IMR-90 (cell line): ENCODE results near the gene KAZN. TPM values are rescaled to one million over a fixed set of nuclear protein-coding genes. Genes with fewer than 3 reads are reported as not detected.

Source experiments
- ATAC-seq: fragments of 200-7000 bp; cut with Tn5 transposase; 2 replicates; pipeline ENCODE4 v1.9.1; 2020; ENCODE audit warnings: low read depth, mild to moderate bottlenecking, moderate library complexity
- BruUV-seq: library from RNA; stranded (reverse); fragments of 400-500 nt; replicated peaks from 2 replicates; lab custom pipeline; 2021; lab: Mats Ljungman, UMichigan
- CTCF ChIA-PET: fragments of 300-600 bp; formaldehyde crosslinking; extraction: SDS; loops from one replicate; lab custom pipeline; 2021; ENCODE audit warnings: antibody characterized with exemption; lab: Yijun Ruan, JAX
- POLR2A ChIA-PET: fragments of 300-600 bp; sonication (Branson Sonifier 250); formaldehyde crosslinking; loops from one replicate; lab custom pipeline; 2022; ENCODE audit warnings: antibody characterized with exemption; ENCODE audit not compliant: unreplicated experiment; lab: Charles Lee
- DNase-seq: peaks from one replicate; pipeline ENCODE4 v3.0.0; 2013
- H2AFZ ChIP-seq: replicated peaks from 2 replicates; pipeline ENCODE3; 2013; ENCODE audit warnings: low read length, mild to moderate bottlenecking; ENCODE audit not compliant: poor library complexity
- H2AK5ac ChIP-seq: 2 replicates; pipeline ENCODE4 v1.6.1; 2013; ENCODE audit warnings: low read depth, low read length, inconsistent platforms
- H2AK9ac ChIP-seq: replicated peaks from 2 replicates; pipeline ENCODE3; 2013; ENCODE audit warnings: mild to moderate bottlenecking, low read depth, low read length, moderate library complexity; ENCODE audit not compliant: poor library complexity
- H2BK120ac ChIP-seq: 2 replicates; pipeline ENCODE4 v1.6.1; 2013; ENCODE audit warnings: low read depth, low read length, inconsistent platforms
- H2BK15ac ChIP-seq: 3 replicates; pipeline ENCODE4 v1.6.1; 2013; ENCODE audit warnings: low read depth, low read length, inconsistent platforms
- H2BK20ac ChIP-seq: 2 replicates; pipeline ENCODE4 v1.6.1; 2013; ENCODE audit warnings: low read depth, mild to moderate bottlenecking, inconsistent platforms, low read length, moderate library complexity
- H2BK5ac ChIP-seq: 2 replicates; pipeline ENCODE4 v1.6.1; 2013; ENCODE audit warnings: mild to moderate bottlenecking, low read depth, low read length, inconsistent platforms; ENCODE audit not compliant: poor library complexity, severe bottlenecking
- H3K14ac ChIP-seq: replicated peaks from 2 replicates; pipeline ENCODE4 v1.6.1; 2013; ENCODE audit warnings: low read depth, low read length, inconsistent platforms
- H3K18ac ChIP-seq: 2 replicates; pipeline ENCODE4 v1.6.1; 2013; ENCODE audit warnings: low read depth, low read length, control low read depth
- H3K23ac ChIP-seq: 2 replicates; pipeline ENCODE4 v1.6.1; 2013; ENCODE audit warnings: low read depth, low read length, inconsistent platforms
- H3K27ac ChIP-seq: 2 replicates; pipeline ENCODE4 v1.5.1; 2013; ENCODE audit warnings: mild to moderate bottlenecking, control low read depth, low read length; ENCODE audit not compliant: insufficient read depth
- H3K27me3 ChIP-seq: 2 replicates; pipeline ENCODE4 v1.6.1; 2013; ENCODE audit warnings: low read length; ENCODE audit not compliant: control insufficient read depth, insufficient read depth
- H3K36me3 ChIP-seq: 2 replicates; pipeline ENCODE4 v1.6.1; 2013; ENCODE audit warnings: low read length, mixed read lengths; ENCODE audit not compliant: control insufficient read depth, insufficient read depth
- H3K4ac ChIP-seq: 2 replicates; pipeline ENCODE4 v1.6.1; 2013; ENCODE audit warnings: low read depth, low read length, inconsistent platforms
- H3K4me1 ChIP-seq: 2 replicates; pipeline ENCODE4 v1.6.1; 2013; ENCODE audit warnings: low read length, mixed read lengths; ENCODE audit not compliant: control insufficient read depth, insufficient read depth
- H3K4me2 ChIP-seq: 2 replicates; pipeline ENCODE4 v1.6.1; 2013; ENCODE audit warnings: low read depth, mild to moderate bottlenecking, control low read depth, low read length, moderate library complexity
- H3K4me3 ChIP-seq: 2 replicates; pipeline ENCODE4 v1.5.1; 2013; ENCODE audit warnings: low read depth, mild to moderate bottlenecking, control low read depth, low read length, moderate library complexity; ENCODE audit not compliant: insufficient read depth
- H3K56ac ChIP-seq: 2 replicates; pipeline ENCODE4 v1.6.1; 2013; ENCODE audit warnings: low read length, inconsistent platforms; ENCODE audit not compliant: insufficient read depth; ENCODE audit errors: extremely low read depth
- H3K79me1 ChIP-seq, 2 experiments: 2 replicates each; pipeline ENCODE4 v1.6.1; 2013; ENCODE audit warnings: low read length in 2 of 2, inconsistent platforms in 1 of 2, low read depth in 1 of 2
- H3K9ac ChIP-seq: 2 replicates; pipeline ENCODE4 v1.6.1; 2013; ENCODE audit warnings: low read depth, low read length, control low read depth
- H3K9me1 ChIP-seq: 2 replicates; pipeline ENCODE4 v1.6.1; 2013; ENCODE audit warnings: low read length, inconsistent platforms; ENCODE audit not compliant: insufficient read depth
- H3K9me3 ChIP-seq: 2 replicates; pipeline ENCODE4 v1.6.1; 2013; ENCODE audit warnings: low read length; ENCODE audit not compliant: control insufficient read depth, insufficient read depth
- H4K20me1 ChIP-seq: 2 replicates; pipeline ENCODE4 v1.6.1; 2013; ENCODE audit warnings: low read length, inconsistent platforms; ENCODE audit not compliant: insufficient read depth
- H4K5ac ChIP-seq: 2 replicates; pipeline ENCODE4 v1.6.1; 2013; ENCODE audit warnings: mild to moderate bottlenecking, low read depth, low read length, control low read depth
- H4K8ac ChIP-seq, 2 experiments: 2 replicates each; pipeline ENCODE4 v1.6.1; 2013; ENCODE audit warnings: low read depth in 2 of 2, low read length in 2 of 2, control low read depth in 1 of 2, inconsistent platforms in 1 of 2
- H4K91ac ChIP-seq: 2 replicates; pipeline ENCODE4 v1.6.1; 2013; ENCODE audit warnings: low read depth, low read length, inconsistent platforms; ENCODE audit not compliant: insufficient read depth
- MAFK ChIP-seq: IDR thresholded peaks from 2 replicates; pipeline ENCODE4 v1.6.1; 2012; ENCODE audit warnings: low read depth, low read length, improper control_type of control experiment
- WGBS, 2 experiments: methylation state at CpG; one replicate each; pipeline versions ENCODE4 v1.1.5 to v1.1.7; 2013; ENCODE audit warnings: missing lambda C conversion rate in 2 of 2; ENCODE audit not compliant: insufficient read length in 1 of 2; ENCODE audit errors: extremely low coverage in 2 of 2; 5-methylcytosine and 5-hydroxymethylcytosine counted together
- dilution Hi-C: fragments of 300-500 bp; cut with HindIII; formaldehyde crosslinking; loops from one replicate; pipeline ENCODE4 v1.14.3; 2018; ENCODE audit warnings: low sequenced_read_pairs; ENCODE audit not compliant: unreplicated experiment
- in situ Hi-C: fragments of 300-500 bp; cut with MboI; formaldehyde crosslinking; loops from 3 replicates; pipeline ENCODE4 v1.14.3; 2019; ENCODE audit warnings: low sequenced_read_pairs, inconsistent platforms, mixed read lengths
- intact Hi-C: fragments of 100-400 bp; cut with micrococcal nuclease; formaldehyde crosslinking; loops from 2 replicates; pipeline ENCODE4 v1.10.0; 2022
- polyA plus RNA-seq, 3 experiments: library from polyadenylated mRNA; depleted of rRNA; stranded (reverse); fragments of >200 nt; gene quantifications; 2 replicates each; pipeline ENCODE4 v1.2.3, GENCODE V29; 2012; ENCODE audit warnings: low replicate concordance in 1 of 3
- total RNA-seq: library from RNA; depleted of rRNA; stranded (reverse); fragments of >200 nt; gene quantifications from 2 replicates; pipeline ENCODE4 v1.2.3, GENCODE V29; 2012

The KAZN gene
- total and polyA plus RNA-seq, 2 of the 4 experiments (the other 2 are of a cell fraction), result 5.2 to 10.5 TPM

DNA sequence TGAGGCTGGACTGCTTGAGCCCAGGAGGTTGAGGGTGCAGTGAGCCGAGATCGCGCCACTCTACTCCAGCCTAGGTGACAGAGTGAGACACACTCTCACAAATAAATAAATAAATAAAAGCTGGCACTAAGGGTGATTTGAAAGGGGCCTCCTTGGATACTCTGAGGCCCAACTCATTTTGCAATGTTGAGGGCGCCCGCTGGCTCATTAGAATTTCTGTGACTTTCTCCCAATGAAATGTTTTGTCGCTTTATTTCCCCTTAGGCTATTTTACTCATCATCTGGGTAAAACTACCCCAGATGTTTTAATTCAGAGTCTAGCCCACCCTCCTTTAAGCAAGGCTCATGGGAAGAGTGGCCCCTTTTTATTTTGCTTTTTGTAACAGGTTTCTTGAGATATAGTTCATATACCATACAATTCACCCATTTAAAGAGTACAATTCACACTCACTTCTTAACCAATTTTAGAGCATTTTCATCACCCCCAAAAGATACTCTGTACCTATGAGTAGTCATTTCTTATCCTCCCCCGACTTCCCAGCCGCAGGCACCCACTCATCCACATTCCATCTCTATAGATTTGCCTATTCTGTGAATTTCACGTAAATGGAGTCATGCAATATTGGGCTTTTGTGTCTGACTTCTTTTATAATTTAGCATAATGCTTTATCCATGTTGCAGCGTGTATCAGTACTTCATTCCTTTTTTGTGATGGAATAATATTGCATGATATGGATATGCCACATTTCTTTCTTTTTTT, 259.1 kb downstream of the KAZN start:
- no peak for ATAC-seq
- Histone ChIP-seq H3K9me1 (peaks cover 3% of the 10 kb centered on the region; the same call in 1 of the 2 replicates), H3K27ac (no peak overlapping the region), H3K4me3 (no peak overlapping the region), H4K8ac (no peak overlapping the region), H2AK5ac (no peak overlapping the region), H2AK9ac (no peak overlapping the region), H3K36me3 (no peaks in the 10 kb centered on the region), H3K4ac (no peak overlapping the region), H3K4me1 (no peaks in the 10 kb centered on the region), H2AFZ (no peak overlapping the region), H3K56ac (no peak overlapping the region), H4K5ac (no peak overlapping the region), H2BK5ac (no peak overlapping the region), H3K9ac (no peak overlapping the region), H3K27me3 (peaks cover 29% of the 10 kb centered on the region), H3K9me3 (no peaks in the 10 kb centered on the region), H2BK20ac (no peak overlapping the region), H2BK120ac (no peak overlapping the region), H4K20me1 (no peaks in the 10 kb centered on the region), H4K91ac (no peak overlapping the region), H3K23ac (no peak overlapping the region), H2BK15ac (no peak overlapping the region), H3K4me2 (no peak overlapping the region), H3K79me1 (no peaks in the 10 kb centered on the region), H3K18ac (no peak overlapping the region), H3K14ac (no peak overlapping the region)
- in situ Hi-C loops, result no loop called here
- WGBS, 2 experiments, result no CpG with 5 or more reads among the region's 10 CpGs
- intact Hi-C loops, result no loop called here
- no peak for DNase-seq
- BruUV-seq, result no TSS peak
- no peak for TF ChIP-seq MAFK
- dilution Hi-C loops, result no loop called here
- ChIA-PET CTCF (no interaction called here), POLR2A (no interaction called here)
